Neutrophil (primary cell): ENCODE measurements around the gene TTC39C.
"Not testable (repeated sequence)": the region's sequence is repeated elsewhere in the genome, so short reads cannot be mapped to it uniquely, and the experiment has no call there.

Experiments used
- H3K27ac ChIP-seq: fragments of 200-600 bp; sonication (generic); 2 replicates; pipeline ENCODE4 v1.5.1; 2016; ENCODE audit warnings: mild to moderate bottlenecking, moderate library complexity
- H3K27me3 ChIP-seq: fragments of 200-600 bp; sonication (generic); 2 replicates; pipeline ENCODE4 v1.6.0; 2016; ENCODE audit warnings: mild to moderate bottlenecking
- H3K36me3 ChIP-seq: fragments of 200-600 bp; sonication (generic); 2 replicates; pipeline ENCODE4 v1.5.1; 2017
- H3K4me1 ChIP-seq, 2 experiments: fragments of 200-600 bp in 1 of 2; sonication (generic) in 1 of 2; 1 replicate in 1 of 2; 2 replicates in 1 of 2; pipeline versions ENCODE4 v1.5.1 to v1.6.1; 2013 to 2016; ENCODE audit warnings: low read depth in 1 of 2, low read length in 1 of 2, mild to moderate bottlenecking in 1 of 2, moderate library complexity in 1 of 2; ENCODE audit not compliant: control insufficient read depth in 1 of 2, insufficient read depth in 1 of 2
- H3K4me3 ChIP-seq, 2 experiments: fragments of 200-600 bp in 1 of 2; sonication (generic) in 1 of 2; 1 replicate in 1 of 2; 2 replicates in 1 of 2; pipeline ENCODE4 v1.5.1; 2013 to 2016; ENCODE audit warnings: low read depth in 1 of 2, low read length in 1 of 2, mild to moderate bottlenecking in 1 of 2, moderate library complexity in 1 of 2
- H3K9me3 ChIP-seq: fragments of 200-600 bp; sonication (generic); 2 replicates; pipeline ENCODE4 v1.5.1; 2016
- CTCF ChIP-seq: fragments of 200-600 bp; sonication (generic); IDR thresholded peaks from 2 replicates; pipeline ENCODE4 v1.5.1; 2016; ENCODE audit warnings: antibody characterized with exemption

TTC39C gene

GRCh38 chr18:24054130-24054529 lies 39.6 kb downstream of the TTC39C start:
- Histone ChIP-seq H3K27me3 (no peaks in the 10 kb centered on the region), H3K36me3 (no peaks in the 10 kb centered on the region), H3K4me1 (no peaks in the 10 kb centered on the region), H3K9me3 (no peaks in the 10 kb centered on the region), H3K27ac (no peak overlapping the region), H3K4me3 (no peak overlapping the region)
- TF ChIP-seq CTCF: no peak

- H3K4me1 ChIP-seq: no peaks in the 10 kb centered on the region
- H3K27ac ChIP-seq: no peak overlapping the region
- H3K4me3 ChIP-seq: no peak overlapping the region
- H3K27me3 ChIP-seq: no peaks in the 10 kb centered on the region
- no peaks in the 10 kb centered on the region for H3K9me3 ChIP-seq
- no peak for TF ChIP-seq CTCF
- H3K36me3 ChIP-seq: no peaks in the 10 kb centered on the region
Observed at GRCh38 chr18:24055009-24055804, 40.7 kb downstream of the TTC39C start.

- H3K4me1 ChIP-seq: no peaks in the 10 kb centered on the region
- no peak overlapping the region for H3K4me3 ChIP-seq
- no peaks in the 10 kb centered on the region for H3K27me3 ChIP-seq
- no peak overlapping the region for H3K27ac ChIP-seq
- H3K9me3 ChIP-seq: no peaks in the 10 kb centered on the region
- no peak for TF ChIP-seq CTCF
- no peaks in the 10 kb centered on the region for H3K36me3 ChIP-seq
Observed at GRCh38 chr18:24055878-24056277, 41.3 kb downstream of the TTC39C start.

GRCh38 chr18:24056506-24056905 lies 42.0 kb downstream of the TTC39C start:
- Histone ChIP-seq H3K9me3 (no peaks in the 10 kb centered on the region), H3K27me3 (no peaks in the 10 kb centered on the region), H3K4me1 (no peaks in the 10 kb centered on the region), H3K36me3 (no peaks in the 10 kb centered on the region), H3K4me3 (no peak overlapping the region), H3K27ac (no peak overlapping the region)
- TF ChIP-seq CTCF: no peak

GRCh38 chr18:24057804-24058203 lies 43.2 kb downstream of the TTC39C start:
- Histone ChIP-seq H3K27me3 (no peaks in the 10 kb centered on the region), H3K9me3 (no peaks in the 10 kb centered on the region), H3K27ac (no peak overlapping the region), H3K4me3 (no peak overlapping the region), H3K4me1 (peaks cover 0 to 7% of the 10 kb centered on the region in 2 experiments), H3K36me3 (no peaks in the 10 kb centered on the region)
- no peak for TF ChIP-seq CTCF

GRCh38 chr18:24059385-24059784 lies 44.8 kb downstream of the TTC39C start:
- H3K27ac ChIP-seq, H3K36me3 ChIP-seq, H3K4me1 ChIP-seq, H3K9me3 ChIP-seq, H3K4me3 ChIP-seq, H3K27me3 ChIP-seq: not testable (repeated sequence)
